HG03045 (cell line): ENCODE results near the gene HCRTR2.
"Not testable (repeated sequence)": the region's sequence is repeated elsewhere in the genome, so short reads cannot be mapped to it uniquely, and the experiment has no call there.

Source experiments
- ATAC-seq: cut with Tn5 transposase; IDR thresholded peaks from one replicate; pipeline ENCODE4 v1.9.1; 2021; ENCODE audit warnings: mild to moderate bottlenecking, moderate library complexity; ENCODE audit not compliant: unreplicated experiment

Gene HCRTR2

DNA sequence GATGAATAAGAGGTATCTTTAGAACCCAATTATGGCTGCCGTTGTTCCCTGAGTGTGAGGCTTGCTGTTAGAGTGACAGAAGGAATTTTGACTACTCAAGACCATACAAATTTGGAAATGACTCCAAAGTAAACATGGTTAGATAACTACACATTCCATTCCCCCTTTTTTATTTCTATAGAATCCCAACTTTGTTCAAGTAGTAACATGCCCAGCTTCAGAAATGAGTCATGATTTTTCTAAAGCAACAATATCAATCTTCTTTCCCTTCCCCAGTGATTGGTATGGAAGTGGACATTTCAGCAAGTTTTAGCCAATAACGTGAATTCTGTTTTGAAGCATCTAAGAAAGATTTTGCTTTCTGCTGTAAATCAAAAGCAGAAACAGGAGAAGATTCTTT lies 37.8 kb downstream of the HCRTR2 start:
- no peak for ATAC-seq

DNA sequence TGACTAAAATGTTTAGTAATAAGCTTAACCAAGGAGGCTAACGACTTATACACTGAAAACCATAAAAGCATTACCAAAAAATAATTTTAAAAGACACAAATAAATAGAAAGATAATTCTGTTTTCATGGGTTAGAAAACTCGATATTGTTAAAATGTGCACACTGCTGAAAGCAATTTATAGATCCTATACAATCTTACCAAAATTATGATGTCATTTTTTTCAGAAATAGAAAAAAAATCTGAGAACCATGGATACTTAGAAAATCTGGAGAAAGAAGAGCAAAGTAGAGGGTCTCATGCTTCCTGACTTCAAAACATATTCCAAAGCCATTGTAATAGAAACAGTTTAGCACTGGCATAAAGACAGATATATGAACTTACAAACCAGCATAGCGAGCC lies 46.6 kb downstream of the HCRTR2 start:
- ATAC-seq, result no peak

DNA sequence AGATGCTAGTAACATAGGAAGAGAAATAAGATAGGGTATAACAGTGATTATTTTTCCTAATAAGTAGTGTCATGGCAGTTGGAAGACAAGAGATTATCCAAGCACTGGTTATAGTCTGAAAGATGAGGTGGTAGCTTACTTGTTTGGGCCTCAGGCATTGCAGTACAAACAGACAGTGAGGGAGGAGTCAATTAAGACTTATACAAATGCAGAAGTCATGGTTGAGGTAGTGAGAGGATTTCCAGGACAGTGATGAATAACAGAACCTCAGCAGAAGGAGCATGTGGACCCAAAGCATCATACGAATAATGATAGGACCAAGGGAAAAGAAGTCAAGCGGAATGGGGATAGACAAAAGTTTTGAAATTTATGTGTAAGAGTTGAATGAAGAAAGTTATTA lies 53.5 kb downstream of the HCRTR2 start:
- ATAC-seq, result no peak

DNA sequence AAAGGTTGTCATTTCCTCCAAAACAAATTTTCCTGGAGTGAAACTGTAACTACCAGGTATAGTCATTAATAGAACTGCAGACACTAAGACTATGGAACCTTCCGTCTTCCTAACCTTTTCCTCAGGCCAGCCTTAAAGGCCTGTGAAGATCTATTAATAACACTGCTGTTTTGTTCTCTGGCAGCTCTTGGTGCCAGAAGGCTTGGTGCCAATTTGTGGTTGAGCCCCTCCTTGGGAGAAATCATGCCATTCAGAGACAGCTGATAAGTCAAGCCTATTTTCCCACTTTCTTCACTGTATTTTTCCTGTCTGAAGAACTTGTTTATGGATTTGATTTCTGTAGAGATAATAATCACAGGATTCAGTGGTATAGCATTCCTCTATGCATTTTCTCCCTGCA lies 64.8 kb downstream of the HCRTR2 start:
- ATAC-seq, result no peak

DNA sequence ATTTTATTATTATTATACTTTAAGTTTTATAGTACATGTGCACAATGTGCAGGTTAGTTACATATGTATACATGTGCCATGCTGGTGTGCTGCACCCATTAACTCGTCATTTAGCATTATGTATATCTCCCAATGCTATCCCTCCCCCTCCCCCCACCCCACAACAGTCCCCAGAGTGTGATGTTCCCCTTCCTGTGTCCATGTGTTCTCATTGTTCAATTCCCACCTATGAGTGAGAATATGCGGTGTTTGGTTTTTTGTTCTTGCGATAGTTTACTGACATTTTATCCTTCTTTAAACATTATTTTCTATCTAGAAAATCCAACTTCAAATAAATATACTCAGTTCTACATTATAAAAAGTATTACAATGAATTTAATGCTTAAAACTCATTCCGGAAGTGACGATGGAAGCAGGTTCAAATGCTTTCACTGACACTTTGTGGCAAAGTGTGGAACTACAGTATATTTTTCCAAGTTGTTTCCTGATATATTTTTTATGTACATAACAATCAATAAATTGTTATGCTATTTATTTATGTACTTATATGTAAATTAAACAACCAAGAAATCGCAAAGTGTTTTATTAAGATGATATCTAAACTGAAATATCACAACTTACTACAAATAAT lies 66.8 kb downstream of the HCRTR2 start:
- not testable (repeated sequence) for ATAC-seq

DNA sequence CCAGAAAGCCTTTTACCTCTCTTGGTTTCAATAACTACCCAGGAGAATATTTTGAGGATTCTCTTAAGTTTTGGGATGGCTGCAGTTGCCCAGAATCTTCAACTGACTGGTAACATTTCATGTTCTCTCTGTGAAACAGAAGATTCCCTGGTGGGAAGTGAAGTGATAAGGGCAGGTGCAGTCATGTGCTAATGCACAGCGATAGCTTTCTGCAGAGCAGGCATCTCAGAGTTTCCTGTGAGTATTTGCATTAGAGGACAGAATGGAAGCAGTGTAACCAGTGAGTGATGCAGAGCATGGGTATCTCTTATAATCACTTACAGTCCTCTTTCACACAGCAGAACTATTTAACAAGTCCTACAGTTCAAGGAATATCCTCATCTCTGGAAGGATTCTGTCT lies 76.1 kb downstream of the HCRTR2 start:
- ATAC-seq, result no peak

DNA sequence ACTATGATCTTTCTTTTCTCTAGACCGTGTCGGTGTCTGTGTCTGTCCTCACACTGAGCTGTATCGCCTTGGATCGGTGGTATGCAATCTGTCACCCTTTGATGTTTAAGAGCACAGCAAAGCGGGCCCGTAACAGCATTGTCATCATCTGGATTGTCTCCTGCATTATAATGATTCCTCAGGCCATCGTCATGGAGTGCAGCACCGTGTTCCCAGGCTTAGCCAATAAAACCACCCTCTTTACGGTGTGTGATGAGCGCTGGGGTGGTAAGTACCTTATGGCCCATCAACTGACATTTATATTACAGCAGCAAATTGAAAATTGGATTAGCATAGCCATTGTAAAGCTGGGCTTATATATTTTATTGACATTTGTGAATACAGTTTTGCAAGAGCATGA lies 80.8 kb downstream of the HCRTR2 start:
- no peak for ATAC-seq

DNA sequence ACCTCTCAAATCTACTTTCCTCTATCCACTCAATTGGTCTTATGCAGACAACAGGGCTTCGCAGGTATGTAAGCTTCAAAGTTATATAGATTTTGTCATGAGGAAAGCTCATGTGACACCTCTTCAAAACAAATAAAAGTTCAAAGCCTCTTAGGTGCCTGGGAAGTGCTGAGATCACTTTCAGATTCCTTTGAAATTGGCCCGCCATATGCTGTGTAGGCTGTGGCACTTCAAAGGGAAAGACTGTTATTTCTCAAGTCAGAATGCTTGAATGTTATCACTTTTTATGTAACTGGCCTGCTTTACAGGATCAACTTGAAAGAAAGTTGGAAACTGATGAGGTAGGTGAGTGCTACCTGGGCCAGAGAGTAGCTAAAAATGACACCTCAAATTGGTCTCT lies 85.9 kb downstream of the HCRTR2 start:
- ATAC-seq, result no peak

DNA sequence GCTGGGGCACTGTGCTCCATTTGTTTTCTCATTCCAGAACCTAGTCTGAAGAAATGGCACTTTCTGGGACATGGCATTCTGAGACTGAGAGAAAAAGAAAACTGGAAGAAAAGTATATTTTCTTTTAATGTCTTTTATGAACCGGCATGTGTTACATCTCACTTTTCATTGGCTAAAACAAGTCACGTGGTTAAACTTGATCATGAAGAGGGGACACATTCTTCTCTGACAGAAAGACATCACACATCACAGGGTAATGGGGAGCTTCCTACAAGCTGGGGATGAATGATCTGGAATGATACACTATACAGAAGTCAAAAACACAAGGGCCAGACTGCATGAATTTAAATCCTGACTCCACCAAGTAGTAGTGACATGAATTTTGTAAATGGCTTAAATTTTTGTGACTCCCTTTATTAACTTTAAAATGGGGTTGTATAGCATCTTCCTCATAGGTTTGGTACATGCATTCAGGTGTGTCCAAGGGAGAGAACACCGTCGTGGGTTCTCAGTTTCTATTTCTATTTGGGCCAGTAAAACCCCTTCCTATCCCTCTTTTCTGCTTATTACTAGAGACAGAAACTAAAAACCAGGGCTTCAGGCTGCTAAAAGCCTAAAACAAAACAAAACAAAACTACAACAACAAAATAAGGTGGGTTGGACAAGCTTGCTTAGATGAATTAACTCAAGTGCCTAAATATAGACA lies 91.2 kb downstream of the HCRTR2 start:
- no peak for ATAC-seq

DNA sequence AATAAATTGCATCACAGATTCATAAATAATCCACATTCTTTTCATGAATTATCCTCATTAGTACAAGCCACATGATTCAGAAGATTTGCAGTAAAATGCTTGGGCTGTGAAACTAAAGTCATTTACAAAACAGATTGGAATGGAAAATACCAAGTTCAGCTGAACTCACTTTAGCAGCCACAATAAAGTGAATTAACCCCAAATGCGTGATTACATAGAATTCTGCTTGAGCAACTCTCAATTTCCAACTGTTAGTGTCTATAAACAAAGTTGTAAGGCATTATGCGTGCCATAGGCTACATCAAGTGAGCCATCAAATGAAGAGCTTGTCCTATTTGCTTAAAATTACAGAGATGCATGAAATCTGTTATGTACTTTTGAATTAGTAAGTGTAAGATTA lies 92.6 kb downstream of the HCRTR2 start:
- no peak for ATAC-seq

DNA sequence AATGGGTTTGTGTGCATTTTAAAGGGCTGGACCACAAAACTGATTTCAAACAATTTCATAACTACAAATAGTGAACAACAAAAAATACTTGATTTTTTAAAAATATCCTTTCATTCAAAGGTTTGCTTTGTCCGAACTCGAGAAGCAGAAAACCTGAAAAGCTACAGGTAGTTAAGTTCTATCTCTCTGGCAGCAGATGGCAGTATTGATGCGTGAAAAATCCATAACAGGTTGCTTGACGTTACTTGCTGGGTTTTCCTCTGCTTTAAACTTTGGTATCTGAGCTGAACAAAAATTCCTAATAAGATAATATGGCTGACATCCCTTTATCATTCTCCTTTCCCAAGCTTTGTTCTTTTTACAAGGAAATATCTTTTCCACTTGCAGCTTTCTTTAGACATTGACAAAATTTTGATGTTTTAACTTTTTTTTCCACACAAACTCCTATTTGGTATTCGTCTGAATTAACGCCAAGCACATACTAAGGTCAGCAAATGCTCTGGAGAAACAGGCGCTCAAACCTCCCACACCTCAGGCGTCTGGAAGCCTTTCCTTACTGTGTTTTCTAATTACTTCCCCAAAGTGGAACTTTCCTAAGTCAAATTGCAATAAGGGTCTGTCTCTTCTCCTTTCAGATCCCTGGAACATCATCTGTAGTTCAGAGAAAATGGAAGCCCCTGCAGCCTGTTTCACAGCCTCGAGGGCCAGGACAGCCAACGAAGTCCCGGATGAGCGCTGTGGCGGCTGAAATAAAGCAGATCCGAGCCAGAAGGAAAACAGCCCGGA lies 102.6 kb downstream of the HCRTR2 start:
- ATAC-seq, result no peak

DNA sequence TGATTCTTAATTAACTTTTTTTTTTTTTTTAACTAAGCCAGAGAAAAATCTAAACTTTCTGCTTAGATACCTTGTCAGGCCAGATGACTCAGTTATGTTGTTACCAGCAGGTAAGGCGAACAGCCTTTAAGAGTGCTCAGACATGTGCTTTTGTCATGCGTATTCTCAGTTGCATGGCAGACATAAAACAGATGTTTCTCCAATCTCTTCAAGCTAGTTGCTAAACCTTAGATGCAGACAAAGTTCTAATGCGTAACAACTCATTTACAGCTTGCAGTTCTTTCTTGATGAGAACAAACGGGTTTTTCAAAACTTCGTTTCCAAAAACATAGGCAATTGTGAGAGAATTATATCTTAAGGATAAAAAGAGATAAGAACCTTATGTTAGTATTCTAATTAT lies 103.3 kb downstream of the HCRTR2 start:
- no peak for ATAC-seq

DNA sequence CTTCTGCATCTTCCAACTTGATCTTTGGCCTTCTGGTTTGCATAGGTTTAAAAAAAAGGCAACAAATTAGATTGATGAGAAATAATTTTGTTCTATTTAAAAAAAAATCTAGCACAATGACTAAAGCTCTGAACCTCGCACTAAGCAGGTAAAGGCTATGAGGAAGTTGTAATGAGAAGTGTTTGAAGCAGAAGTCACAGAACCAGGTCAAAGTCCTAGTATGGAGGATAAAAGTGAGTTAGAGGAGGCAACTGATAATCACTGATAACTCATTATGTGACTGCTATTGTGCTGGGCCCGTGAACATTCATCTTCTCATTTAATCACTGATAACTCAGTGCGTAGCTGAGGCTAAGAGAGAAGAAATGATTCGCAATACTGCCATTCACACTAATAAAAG lies 106.9 kb downstream of the HCRTR2 start:
- no peak for ATAC-seq

DNA sequence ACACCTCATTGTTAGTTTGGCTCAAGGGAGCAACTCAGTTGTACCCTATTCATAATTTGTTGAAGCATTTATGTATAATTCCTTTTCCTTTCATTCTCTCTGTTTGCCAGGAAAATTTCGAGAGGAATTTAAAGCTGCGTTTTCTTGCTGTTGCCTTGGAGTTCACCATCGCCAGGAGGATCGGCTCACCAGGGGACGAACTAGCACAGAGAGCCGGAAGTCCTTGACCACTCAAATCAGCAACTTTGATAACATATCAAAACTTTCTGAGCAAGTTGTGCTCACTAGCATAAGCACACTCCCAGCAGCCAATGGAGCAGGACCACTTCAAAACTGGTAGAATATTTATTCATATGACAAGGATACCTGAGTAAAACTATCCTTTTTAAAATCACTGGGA lies 107.8 kb downstream of the HCRTR2 start:
- no peak for ATAC-seq

DNA sequence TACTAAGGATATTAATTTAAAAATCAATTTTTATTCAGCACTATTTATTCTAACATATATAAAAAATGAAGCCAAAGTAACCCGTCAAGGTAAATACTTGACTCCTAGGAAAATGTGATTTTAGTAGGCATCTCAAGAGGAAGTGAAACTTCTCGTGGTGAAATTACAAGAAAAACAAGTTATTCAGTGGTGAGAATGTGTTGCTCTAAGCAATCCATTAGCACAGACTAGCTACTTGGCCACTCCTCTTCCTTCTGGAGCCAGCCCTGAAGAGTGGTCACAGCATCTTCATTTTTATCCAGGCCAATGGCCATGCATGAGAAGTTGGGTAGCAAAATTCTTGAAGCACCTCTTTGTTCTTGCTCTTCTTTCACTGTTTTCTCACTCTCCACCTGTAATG lies 112.5 kb downstream of the HCRTR2 start:
- no peak for ATAC-seq

DNA sequence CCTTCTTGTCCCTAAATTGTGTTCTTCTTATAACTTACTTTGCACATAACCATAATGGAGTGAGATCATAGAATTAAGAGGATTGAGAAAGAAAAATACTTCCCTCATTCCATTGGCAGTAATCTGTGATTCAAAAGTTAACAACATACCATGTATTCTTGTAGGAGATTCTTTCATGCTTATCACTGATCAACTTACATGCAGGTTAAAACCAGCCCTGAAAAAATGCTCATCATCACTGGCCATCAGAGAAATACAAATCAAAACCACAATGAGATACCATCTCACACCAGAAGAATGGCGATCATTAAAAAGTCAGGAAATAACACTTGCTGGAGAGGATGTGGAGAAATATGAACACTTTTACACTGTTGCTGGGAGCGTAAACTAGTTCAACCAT lies 116.4 kb downstream of the HCRTR2 start:
- no peak for ATAC-seq

DNA sequence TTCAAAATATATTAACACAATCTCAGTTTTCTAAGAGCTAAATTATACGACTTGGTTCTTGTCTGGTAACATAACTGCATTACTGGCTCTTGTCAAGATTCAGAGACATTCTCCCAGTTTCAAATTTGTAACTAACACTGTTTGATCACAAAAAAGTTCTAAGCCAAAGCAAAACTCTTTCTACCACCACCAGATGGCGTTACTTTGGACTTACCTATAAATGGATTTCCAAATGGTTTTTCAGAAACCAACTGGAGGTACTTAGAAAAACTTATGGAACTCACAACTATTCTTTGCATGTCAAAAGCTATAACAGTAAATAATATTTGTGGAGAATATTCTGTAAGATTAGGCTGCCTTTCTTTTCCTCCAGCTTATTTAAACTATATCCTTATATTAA lies 118.8 kb downstream of the HCRTR2 start:
- ATAC-seq, result no peak

DNA sequence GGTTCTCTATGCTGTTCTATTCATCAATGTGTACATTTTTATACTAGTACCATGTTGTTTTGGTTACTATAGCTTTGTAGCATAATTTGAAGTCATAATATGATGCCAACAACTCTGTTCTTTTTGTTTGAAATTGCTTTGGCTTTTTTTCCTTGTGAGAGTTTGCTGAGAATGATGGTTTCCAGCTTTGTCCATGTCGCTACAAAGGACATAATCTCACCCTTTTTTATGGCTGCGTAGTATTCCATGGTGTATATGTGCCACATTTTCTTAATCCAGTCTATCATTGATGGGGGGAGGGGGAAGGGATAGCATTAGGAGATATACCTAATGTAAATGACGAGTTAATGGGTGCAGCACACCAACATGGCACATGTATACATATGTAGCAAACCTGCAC lies 122.9 kb downstream of the HCRTR2 start:
- ATAC-seq, result not testable (repeated sequence)

DNA sequence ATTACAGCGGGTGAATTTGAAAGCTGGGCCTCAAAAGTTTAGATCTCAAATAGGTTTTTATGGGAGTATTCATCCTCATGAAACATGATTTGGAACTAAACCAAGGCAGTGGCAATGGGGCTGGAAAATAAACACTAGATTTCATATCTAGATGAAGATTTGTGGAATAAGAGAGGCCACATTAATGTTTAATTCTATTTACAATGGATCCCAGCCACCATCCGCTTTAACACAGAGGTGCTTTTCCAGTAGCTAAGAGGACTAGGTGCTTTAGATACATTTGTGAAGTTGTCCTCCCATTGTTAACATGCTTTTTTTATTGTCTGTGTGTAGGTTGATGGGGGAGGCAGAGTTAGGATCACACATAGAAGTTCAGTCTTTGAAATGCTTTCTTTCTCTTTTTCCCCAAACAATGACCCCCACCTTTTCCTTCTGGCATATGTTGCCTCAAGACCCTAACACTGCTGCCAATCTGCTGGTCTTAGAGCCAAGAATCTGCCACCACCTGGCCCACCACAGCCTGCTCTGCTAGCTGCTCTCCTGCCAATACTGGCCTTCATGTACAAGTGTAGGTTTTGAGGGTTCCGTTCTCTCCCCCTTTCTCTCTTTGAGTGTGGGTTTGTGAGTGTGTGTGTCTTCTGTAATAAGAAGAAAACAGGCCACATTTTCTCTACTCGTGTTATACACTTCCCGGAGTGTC lies 125.1 kb downstream of the HCRTR2 start:
- ATAC-seq, result no peak

DNA sequence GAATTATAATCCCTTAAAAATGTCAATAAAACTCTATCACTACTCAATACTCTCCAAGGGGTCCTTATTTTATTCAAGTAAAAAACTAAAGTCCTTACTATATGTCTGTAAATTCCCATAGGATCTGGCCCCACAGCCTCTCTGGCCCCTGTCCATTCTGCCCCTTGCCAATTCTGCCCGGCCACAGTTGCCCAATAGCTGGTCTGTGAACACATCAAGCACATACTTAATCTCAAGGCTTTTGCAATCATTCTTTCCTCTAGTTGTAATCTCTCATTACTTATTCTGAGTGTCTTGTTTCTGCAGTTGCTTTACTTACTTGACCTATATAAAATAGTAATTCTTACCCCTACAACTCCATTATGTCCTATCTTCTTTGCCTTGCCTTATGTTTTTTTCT lies 130.4 kb downstream of the HCRTR2 start:
- no peak for ATAC-seq

DNA sequence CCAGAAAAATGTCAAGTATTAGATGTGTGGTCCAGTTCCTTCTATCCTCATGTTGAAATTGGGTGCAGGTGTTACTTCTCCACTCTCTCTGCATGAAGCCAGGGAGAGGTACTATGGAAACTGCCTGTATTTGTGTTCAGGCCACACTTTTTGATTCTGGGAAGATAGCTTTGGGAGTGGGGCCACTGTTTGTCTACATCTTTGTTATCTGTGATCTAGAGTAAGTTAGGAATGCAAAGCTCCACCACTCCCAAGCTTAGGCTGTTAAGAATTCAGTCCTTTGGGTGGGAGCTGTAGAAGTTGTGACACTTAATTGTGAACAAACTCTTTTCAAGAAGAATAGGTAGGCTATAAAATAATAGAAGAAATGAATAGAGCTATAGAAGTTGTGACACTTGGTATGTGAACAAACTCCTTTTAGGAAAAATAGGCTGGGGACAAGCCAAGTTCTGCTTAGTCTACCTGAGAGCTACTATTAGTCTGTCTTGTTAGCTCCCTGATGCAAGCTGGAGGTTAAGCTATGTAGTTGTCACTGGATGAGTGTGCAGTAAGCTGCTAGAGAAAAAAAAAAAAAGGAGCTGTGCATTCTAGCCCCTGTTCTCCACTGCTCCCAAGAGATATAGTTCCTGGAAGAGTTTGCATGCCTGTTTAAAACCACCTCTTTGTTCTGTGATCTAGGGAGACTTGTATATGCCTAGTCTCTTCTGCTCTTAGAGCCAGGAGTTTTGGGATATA lies 145.8 kb downstream of the HCRTR2 start:
- no peak for ATAC-seq
